ENCODE data around the gene FMO5.
"Not testable (repeated sequence)": the region's sequence is repeated elsewhere in the genome, so short reads cannot be mapped to it uniquely, and the experiment has no call there.

FMO5 gene

DNA sequence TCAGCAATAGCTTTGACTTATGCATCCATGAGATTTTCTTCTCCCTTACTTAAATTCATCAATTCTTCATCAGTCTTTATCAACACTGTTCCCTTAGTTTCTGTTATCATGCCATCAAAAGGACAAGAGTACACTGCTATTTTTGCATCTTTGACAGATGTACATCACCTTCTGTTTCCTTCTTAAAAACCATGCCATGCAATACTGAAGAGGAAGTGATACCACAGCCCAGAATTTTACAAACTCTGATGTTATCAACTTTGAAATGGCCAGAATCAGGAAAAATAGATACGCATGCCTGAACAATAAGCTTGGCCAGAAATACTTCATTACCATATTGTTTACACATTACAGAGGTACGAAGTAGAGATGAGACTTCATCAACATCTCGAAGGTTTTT, 21.1 kb downstream of the FMO5 start:
- no peak for FAIRE-seq

GRCh38 chr1:147202576-147202975, 22.6 kb downstream of the FMO5 start:
- FAIRE-seq: no peak

GRCh38 chr1:147201786-147202185, 23.4 kb downstream of the FMO5 start:
- FAIRE-seq: no peak

DNA sequence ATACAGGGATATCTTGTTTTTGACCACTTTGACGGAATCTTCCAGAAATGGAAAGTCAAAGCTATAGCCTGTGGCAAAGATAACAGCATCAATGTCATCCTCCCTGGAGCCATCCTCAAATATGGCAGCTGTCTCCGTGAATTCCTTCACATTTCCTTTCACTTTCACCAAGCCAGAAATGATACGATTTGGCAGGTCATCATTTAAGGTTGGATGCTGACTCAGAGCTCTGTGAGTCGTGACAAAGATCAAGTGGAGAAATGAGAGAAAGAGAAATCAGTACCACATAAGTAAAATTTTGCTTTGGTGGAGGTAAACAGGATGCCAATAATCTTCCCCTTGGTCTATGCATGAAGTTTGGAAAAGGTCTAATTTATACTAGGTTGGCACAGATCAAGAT, 23.9 kb downstream of the FMO5 start:
- no peak for FAIRE-seq

GRCh38 chr1:147197324-147197723, 27.8 kb downstream of the FMO5 start:
- not testable (repeated sequence) for FAIRE-seq

DNA sequence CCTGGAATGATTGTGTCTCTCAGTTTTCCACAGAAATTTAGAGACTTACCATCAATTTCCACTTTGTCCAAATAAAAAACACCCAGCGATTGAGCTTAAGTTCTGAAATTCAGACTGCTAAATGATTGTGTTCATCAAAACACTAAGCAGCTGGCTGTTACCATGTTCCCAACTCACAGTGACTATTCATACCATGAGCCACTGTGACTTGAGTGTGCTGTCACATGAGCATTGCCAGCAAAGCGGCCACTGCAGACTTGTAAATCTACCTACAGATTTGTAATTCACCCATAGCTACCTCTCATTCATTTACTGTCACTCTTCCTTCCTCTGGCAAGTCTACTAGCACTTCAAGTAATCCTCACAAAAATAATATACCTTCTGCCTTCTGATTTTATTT, 35.6 kb downstream of the FMO5 start:
- no peak for FAIRE-seq

DNA sequence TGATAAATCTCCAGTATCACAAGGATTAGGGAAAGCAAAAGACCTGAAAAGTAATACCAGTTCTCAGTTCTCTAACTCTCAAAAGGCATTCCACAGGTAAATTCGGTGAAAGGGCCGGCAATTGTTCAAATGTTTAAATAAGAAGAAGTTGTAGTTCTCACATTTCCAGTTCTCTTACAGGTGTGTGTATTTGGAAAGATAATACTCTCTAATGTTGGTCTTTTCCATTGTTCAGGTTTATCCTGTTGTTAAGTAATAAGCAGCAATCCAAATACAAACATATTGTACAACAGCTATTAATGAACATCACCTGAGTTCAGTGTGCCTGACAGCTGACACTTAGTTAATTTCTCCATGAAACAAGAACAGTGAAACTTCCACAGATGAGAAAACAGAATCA, 39.7 kb downstream of the FMO5 start:
- FAIRE-seq: no peak

DNA sequence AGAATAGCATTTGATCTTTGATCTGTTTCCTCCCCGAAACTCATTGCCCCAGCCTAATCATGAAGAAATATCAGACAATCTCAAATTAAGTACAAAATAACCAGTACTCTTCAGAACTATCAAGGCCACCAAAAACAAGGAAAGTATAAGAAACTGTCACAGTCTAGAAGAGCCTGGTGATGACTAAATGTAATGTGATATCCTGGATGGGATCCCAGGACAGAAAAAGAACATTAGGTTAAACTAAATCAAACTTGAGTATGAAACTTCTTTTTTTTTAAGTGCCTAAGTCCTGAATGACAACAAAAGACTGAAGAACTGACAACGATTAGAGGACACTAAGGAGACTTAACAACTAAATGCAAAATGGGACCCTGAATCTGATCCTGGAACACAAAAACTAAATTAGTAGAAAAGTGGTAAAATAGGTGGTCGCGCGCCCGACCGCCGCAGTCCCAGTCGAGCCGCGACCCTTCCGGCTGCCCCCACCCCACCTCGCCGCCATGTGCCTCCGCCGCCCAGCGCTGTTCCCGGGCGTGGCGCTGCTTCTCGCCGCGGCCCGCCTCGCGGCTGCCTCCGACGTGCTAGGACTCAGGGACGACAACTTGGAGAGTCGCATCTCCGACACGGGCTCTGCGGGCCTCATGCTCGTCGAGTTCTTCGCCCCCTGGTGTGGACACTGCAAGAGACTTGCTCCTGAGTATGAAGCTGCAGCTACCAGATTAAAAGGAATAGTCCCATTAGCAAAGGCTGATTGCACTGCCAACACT, 47.3 kb downstream of the FMO5 start:
- FAIRE-seq: no peak

DNA sequence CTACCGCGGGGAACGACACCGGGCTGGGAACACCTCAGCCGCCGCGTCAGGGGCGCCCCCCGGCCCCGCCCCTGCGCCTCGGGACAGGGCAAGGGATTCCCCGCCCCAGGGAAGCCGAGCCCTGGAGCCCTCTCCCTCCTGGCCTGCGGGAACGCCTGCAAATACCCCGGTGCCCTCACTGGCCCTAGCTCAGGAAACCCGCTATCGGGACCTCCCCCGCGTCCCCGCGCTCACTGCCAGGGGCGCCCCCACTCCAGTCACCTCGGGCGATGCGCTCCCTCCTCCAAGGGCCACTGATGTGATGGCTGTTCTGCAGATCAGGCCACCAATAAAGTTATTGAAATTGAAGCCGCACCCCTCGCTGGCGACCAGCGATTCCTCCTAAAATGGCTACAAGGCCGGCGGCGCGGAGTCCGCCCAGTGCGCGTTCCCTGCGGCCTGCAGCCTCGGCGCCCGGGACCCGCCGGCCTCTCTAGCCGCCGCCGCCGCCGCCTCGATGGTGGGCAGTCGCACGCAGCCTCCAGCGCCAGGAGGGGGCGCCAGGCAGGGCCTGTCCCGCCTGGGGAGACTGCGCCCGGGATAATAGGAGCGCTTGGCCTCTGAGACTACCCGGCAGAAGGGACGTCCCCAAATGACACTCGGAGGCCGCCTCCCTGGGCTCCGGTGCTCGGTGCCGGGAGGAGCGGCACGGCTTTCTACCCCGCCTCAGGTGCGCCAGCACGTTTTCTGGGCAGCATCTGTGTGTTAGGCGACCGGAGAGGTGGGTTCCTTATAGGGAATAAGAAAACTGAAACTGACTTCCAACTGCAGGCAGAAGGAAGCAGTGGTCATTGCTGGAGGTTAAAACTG, 52.7 kb downstream of the FMO5 start, which contains the start of gene PRKAB2:
TSS of gene PRKAB2 (minus strand) at position 303 of the 849 bp plus-strand sequence. CDS start 326 bp downstream, outside the sequence.
- no peak for FAIRE-seq

GRCh38 chr1:147171399-147172167, 53.6 kb downstream of the FMO5 start:
- FAIRE-seq: no peak

GRCh38 chr1:147169840-147170674, 55.1 kb downstream of the FMO5 start:
- FAIRE-seq: no peak

DNA sequence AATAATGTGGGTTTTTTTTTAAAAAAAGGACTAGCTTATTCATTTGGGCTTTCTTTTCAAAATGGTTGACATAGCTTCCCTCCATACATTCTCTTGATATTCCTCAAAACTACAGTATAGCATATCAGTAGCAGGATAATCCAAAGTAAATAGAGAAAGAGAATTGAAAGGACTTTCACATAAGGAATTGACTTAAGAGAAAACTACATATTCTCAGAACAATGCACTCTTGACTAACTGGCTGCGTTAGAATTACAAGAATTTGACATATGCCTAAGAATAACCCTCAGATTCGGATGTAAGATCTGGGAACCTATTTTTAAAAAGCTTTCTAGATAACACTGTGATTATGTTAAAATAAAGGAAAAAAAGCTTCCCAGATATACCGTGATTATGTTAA, 56.0 kb downstream of the FMO5 start:
- FAIRE-seq: no peak

- FAIRE-seq: no peak
Measured at GRCh38 chr1:147168626-147169058, 56.5 kb downstream of the FMO5 start.

GRCh38 chr1:147167365-147167764, 57.8 kb downstream of the FMO5 start:
- FAIRE-seq: no peak

DNA sequence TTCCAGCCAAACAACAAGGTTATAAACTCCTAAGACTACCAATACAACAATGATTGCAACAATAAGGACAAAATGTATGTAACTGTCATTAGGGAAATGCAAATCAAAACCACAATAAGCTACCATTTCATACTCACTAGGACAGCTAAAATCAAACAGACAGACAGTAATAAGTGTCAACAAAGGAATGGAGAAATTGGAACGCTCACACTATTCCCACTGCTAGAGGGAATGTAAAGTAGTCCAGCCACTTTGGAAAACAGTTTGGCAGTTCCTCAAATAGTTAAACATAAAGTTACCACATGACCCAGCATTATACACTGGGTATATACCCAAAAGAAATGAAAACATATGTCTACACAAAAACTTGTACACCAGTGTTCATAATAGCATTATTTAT, 62.1 kb downstream of the FMO5 start:
- no peak for FAIRE-seq

- FAIRE-seq: no peak
Measured at GRCh38 chr1:147162093-147162492, 63.0 kb downstream of the FMO5 start.

- FAIRE-seq: not testable (repeated sequence)
Measured at GRCh38 chr1:147157116-147157515, 68.0 kb downstream of the FMO5 start.

- no peak for FAIRE-seq
Measured at GRCh38 chr1:147156642-147157041, 68.5 kb downstream of the FMO5 start.

DNA sequence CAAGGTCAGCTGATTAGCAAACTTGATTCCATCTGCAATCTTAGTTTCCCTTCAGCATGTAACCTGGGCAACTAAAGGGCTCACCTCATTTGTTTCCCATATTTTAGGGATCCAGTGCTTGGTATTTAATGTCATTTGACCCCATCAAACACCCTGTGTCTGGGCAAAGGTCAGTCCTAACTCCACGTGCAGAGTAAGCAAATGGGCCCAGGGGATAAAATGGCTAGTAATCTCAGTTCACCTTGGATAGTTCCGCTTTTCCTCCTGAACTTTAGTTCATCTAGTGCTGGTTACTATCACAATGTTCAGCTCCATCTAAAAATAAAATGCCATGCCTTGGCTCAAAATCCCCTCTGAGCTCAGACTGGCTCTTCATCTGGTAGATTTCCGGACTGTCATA, 72.4 kb downstream of the FMO5 start:
- no peak for FAIRE-seq

GRCh38 chr1:147151244-147151643, 73.9 kb downstream of the FMO5 start:
- no peak for FAIRE-seq

DNA sequence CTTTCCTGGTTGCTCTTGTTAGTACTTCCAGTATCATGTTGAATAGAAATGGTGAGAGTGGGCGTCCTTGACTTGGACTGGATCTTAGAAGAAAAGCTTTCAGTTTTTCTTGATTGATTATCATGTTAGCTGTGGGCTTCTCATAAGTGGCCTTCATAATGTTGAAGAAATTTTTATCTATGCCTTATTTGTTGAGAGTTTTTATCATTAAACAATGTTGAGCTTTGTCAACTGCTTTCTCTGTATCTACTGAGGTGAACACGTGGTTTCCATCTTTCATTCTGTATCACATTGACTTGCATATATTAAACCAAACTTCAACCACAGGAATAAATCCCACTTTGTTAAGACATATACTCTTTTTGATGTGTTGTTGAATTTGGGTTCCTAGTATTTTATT, 82.3 kb downstream of the FMO5 start:
- FAIRE-seq: no peak
